ENCODE measurements around the gene SPAG16. TPM values are rescaled to one million over a fixed set of nuclear protein-coding genes. Genes with fewer than 3 reads are reported as not detected.

Gene SPAG16
- total and polyA plus RNA-seq, 8 donors: 11.1 to 47.4 (median 42.3) TPM

- Histone ChIP-seq H3K4me3 (no peak overlapping the region), H3K27ac (no peak overlapping the region), H3K4me1 (no peaks in the 10 kb centered on the region), H3K9me3 (no peaks in the 10 kb centered on the region), H3K27me3 (no peaks in the 10 kb centered on the region), H3K36me3 (no peaks in the 10 kb centered on the region)
- ATAC-seq (no peak), DNase-seq (no peak)
- no peak for TF ChIP-seq CTCF (IDR thresholded peaks at IDR 0.05)
- intact Hi-C loops (cut with DNase I): no loop called here
Measured at GRCh38 chr2:214401580-214401979, 1117.3 kb downstream of the SPAG16 start.

- no peak overlapping the region for H3K4me3 ChIP-seq
- TF ChIP-seq CTCF (IDR thresholded peaks at IDR 0.05): no peak
- H3K27ac ChIP-seq: no peak overlapping the region
- H3K36me3 ChIP-seq: no peaks in the 10 kb centered on the region
- H3K4me1 ChIP-seq: no peaks in the 10 kb centered on the region
- no peaks in the 10 kb centered on the region for H3K27me3 ChIP-seq
- DNase-seq (no peak), ATAC-seq (no peak)
- intact Hi-C loops (cut with DNase I): no loop called here
- H3K9me3 ChIP-seq: no peaks in the 10 kb centered on the region
Measured at GRCh38 chr2:214410128-214410775, 1126.0 kb downstream of the SPAG16 start.

- H3K36me3 ChIP-seq: no peaks in the 10 kb centered on the region
- TF ChIP-seq CTCF (IDR thresholded peaks at IDR 0.05): no peak
- ATAC-seq: peak; percentile 95
- intact Hi-C loops (cut with DNase I): no loop called here
- no peaks in the 10 kb centered on the region for H3K9me3 ChIP-seq
- no peak within 1 kb of the TSS for H3K4me3 ChIP-seq
- H3K27ac ChIP-seq: no peak within 1 kb of the TSS
- H3K27me3 ChIP-seq: no peaks in the 10 kb centered on the region
- peak; percentile 60 to 80 (median 70) for DNase-seq
- no peaks in the 10 kb centered on the region for H3K4me1 ChIP-seq
Measured at GRCh38 chr2:214410918-214411554, 1126.8 kb downstream of the SPAG16 start, which contains the start of gene VWC2L. Gene VWC2L, plus strand, starts transcription at chr2:214411054. Its CDS starts 3,140 bp downstream, at chr2:214414194.

GRCh38 chr2:214412679-214413078 is 1128.4 kb downstream of the SPAG16 start:
- H3K27me3 ChIP-seq: no peaks in the 10 kb centered on the region
- no peak overlapping the region for H3K27ac ChIP-seq
- H3K4me3 ChIP-seq: no peak overlapping the region
- intact Hi-C loops (cut with DNase I): no loop called here
- DNase-seq: no peak
- H3K9me3 ChIP-seq: no peaks in the 10 kb centered on the region
- TF ChIP-seq CTCF (IDR thresholded peaks at IDR 0.05): no peak
- no peak for ATAC-seq
- no peaks in the 10 kb centered on the region for H3K4me1 ChIP-seq
- no peaks in the 10 kb centered on the region for H3K36me3 ChIP-seq

GRCh38 chr2:214436470-214436869 is 1152.2 kb downstream of the SPAG16 start:
- Histone ChIP-seq H3K27me3 (no peaks in the 10 kb centered on the region), H3K27ac (no peak overlapping the region), H3K4me1 (no peaks in the 10 kb centered on the region), H3K36me3 (no peaks in the 10 kb centered on the region), H3K9me3 (no peaks in the 10 kb centered on the region), H3K4me3 (no peak overlapping the region)
- intact Hi-C loops (cut with DNase I): no loop called here
- DNase-seq: no peak
- ATAC-seq: no peak
- no peak for TF ChIP-seq CTCF (IDR thresholded peaks at IDR 0.05)
